Amygdala (tissue), 56 donors: ENCODE results near the gene AK4.
A peak's percentile ranks its signal among the peaks of the same experiment; 100 is the strongest.
"Not testable (repeated sequence)": the region's sequence is repeated elsewhere in the genome, so short reads cannot be mapped to it uniquely, and the experiment has no call there.

ENCODE experiments used
- DNase-seq, 56 donors: peaks; one replicate each; lab custom pipeline; 2025; lab: John Stamatoyannopoulos, UW

Gene AK4

DNA sequence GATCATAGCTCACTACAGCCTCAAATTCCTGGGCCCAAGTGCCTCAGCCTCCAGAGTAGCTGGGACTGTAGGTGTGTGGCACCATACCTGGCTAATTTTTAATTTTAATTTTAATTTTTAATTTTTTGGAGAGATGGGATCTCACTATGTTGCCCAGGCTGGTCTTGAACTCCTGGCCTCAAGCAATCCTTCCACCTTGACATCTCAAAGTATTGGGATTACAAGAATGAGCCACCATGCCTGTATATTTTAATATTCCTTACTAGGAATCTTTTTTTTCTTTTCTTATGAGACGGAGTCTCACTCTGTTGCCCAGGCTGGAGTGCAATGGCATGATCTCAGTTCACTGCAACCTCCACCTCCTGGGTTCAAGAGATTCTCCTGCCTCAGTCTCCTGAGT, 89.1 kb downstream of the AK4 start:
- not testable (repeated sequence) for DNase-seq

DNA sequence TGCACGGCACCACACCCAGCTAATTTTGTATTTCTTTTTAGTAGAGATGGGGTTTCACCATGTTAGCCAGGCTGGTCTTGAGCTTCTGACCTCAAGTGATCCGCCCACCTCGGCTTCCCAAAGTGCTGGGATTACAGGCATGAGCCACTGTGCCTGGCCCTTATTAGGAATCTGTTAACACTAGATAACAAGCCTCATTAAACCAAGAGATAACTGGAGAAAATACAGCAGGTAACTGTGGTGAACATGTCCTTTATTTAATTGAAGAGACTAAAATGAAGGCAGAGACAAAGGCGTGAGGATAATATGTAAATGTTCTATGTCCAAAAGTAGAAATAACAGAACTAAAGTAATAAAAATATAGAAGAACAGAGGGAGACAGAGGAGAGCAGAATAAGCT, 89.5 kb downstream of the AK4 start:
- no peak for DNase-seq

DNA sequence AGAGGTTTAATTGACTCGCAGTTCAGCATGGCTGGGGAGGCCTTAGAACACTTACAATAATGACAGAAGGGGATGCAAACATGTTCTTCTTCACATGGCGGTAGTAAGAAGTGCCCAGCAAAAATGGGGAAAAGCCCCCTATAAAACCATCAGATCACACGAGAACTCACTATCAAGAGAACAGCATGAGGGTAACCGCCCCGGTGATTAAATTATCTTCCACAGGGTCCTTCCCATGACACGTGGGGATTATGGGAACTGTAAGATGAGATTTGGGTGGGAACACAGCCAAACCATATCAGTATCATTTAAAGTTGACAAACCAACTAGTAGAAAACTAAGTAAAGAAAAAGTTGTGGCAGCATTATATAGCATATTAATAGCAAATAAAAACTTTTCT, 90.0 kb downstream of the AK4 start:
- DNase-seq: no peak

DNA sequence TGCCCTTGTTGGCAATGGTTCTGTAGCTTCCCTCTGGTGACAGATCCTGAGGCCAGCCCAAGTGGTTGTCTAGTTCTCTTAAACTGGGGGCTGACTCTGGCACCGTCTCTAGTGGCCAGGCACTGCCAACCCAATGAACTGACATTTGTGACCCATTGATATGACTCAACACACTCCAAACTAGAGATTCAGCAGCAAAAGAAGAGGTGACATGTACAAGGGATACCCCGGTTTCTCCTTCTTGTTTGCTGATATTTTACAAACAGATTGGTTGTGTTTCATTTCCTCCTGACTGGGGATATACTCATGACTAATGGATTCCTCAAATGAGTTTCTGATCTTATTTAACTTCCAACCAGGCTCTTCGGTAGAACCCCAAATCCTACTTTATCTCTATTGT, 95.5 kb downstream of the AK4 start:
- DNase-seq: no peak

DNA sequence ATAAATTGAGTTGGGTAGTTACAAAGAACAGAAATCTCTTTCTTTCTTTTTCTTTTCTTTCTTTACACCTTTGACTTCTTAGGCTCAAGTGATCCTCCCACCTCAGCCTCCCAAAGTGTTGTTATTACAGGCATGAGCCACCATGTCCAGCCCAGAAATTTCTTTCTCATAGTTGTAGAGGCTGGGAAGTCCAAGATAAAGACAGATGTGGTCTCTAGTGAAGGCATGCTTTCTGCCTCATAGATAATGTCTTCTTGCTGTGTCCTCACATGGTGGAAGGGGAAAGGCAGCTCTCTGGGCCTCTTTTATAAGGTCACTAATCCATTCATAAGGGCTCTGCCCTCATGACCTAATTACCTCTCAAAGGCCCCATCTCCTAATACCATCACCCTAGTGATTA, 97.3 kb downstream of the AK4 start:
- no peak for DNase-seq

DNA sequence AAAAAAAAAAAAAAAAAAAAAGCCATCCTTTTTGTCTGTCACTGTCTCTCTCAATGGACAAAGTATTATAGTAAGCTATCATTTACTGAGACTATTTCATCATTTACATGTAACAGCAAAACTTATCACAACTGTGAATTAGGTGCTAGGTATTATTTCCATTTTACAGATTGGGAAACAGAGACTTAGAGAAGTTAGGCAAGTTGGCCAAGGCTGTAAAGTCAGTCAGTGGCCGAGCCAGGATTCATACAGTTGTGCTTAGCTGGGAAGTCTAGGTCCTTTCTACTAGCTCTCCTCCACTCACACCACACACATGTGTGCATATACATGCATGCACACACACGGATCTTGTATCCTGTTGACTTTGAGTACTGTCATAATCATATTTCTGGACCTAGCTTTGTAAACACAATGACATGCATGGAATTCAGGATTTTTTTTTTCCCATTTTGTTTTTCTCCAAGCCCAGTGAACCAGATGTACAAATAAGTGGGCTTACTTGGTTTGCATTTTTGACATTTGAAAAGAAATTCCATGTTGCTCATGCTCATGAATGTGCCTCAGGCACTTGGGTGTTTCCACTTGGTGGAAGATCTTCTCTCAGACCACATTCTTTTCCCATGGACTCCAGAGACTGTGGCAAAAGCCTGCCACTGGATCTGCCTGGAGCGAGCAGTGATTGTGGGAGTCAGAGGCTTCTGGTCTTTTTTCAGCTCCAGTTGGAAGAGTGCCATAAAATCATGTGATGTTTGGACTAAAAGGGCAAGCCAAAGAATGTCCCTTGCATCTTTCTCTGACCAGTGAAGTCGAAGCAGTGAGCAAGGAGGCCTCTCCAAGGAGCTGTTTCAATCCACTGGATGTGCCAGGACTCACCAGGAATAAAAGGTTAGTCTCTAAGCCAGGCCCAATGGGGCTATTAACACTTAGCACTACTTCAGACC, 99.7 kb downstream of the AK4 start:
- DNase-seq: peak in 30 of 56 donors; percentile 5 to 72 (median 34)

DNA sequence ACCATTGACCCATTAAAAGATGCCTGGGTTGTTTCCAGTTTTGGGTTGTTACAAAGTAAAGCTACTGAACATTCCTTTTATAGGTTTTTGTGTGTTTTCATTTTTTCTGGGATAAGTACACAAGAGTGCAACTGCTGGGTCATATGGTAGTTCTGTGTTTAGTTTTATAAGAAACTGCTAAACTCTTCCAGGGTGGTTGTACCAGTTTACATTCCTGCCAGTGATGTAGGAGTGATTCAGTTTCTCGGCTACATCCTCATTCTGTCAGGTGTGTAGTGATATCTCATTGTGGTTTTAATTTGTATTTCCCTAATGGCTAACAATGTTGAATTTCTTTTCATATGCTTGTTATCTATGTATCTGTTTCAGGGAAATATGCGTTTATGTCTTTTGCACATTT, 102.8 kb downstream of the AK4 start:
- no peak for DNase-seq

DNA sequence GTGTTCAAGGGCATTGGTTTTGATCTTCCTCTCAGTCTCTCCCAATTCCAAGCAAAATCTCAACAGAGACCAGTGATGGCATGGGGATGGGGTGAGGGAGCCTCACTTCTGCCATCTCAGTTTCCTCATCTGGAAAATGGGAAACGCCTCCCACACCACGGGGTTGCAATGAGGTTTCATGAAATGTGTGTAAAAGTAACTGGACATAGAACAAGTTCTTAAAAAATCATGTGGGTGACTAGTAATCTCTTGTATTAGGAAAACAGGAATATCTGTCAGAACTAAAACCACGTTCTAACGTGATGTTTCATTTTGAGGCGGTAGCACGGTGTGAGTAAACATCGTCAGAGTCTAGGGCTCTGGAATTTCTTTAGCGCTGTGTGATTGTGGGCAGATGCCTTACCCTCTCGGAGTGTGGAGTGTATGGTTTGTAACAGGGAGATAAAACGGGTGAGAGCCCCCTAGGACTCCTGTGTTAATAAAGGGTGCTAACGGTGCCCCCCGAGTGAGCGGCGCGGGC, 105.9 kb downstream of the AK4 start:
- DNase-seq: peak in 1 of 56 donors; percentile 37

DNA sequence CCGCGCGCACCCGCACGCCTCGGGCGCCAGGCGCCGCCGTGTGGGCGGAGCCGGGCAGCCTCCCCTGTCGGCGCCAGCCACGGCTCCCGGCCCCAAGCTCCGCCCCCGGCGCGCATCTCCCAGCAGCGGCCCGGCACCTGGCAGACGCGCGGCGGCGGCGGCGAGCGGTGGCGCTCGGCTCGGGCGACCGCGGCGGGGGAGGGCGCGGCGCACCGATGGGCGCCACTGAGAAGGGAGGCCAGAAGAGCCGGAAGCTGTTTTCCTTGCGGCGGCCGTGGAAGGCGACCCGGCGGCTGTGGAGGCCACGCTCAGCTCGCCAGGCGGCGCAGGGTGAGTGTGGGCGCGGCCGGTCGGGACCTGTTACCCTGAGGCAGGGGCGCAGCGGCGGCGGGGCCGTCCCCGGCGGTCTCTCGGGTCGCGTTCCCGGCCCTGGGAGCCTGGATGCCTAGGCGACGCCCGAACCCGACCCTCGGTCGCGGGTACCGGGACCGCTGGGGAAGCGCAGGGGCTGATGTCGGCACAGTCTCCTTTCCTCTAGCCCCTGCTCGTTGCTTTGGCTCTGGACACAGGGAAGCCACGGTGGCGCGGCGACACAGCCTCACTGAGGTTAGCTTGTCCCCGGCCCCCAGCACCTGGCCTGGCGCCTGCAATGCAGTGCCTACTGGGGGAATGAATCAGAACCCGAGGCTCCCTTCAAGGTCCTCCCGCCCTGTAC, 106.5 kb downstream of the AK4 start:
- DNase-seq: peak in 50 of 56 donors; percentile 14 to 90 (median 70)

DNA sequence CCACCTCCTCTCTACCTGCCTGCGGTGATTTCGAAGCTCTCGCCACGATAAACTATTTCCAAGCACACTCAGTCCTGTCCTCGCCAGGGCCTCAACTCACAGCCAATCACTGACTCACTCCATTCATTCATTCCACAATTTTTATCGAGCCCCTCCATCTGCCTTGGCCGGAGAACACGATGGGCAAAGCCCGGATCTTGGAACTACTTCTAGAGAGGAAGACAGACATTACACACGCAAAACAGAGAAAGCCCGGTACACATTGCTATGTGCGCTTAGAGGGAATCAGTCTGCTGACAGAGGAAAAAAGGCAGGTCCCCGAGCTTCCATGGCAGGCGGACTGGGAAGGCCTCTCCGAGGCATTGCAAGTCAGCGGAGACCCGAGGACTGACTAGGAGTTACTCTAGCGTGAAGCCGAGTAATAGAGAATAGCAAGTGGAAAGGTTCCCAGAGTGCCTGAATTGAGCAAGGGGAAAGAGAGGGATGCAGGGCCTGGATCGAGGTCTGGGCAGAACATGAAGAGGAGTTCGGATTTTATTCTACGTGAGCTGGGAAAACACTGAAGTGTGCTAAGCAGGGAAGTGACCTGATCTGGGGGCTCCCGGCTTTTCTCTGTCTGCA, 107.1 kb downstream of the AK4 start:
- DNase-seq: peak in 38 of 56 donors; percentile 13 to 70 (median 42)

DNA sequence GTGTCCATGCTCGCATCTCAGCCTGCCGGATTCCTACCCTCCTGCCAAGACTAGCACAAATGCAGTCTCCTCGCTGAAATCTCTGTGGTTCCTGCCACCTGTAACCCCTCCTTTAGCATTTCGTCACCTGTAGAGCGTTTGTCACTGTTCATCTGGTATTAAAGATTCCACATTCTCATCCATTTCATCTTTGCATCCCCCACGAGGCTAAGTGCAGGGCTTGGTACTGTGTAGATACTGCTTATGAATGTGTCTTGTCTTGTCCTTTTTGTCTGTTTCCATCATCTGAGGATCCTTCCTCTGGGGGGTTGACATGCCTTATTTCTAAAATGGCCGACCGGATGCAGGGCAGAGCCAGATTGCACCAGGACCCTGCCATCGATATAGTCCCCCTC, 107.7 kb downstream of the AK4 start:
- peak in 7 of 56 donors; percentile 7 to 49 (median 45) for DNase-seq

DNA sequence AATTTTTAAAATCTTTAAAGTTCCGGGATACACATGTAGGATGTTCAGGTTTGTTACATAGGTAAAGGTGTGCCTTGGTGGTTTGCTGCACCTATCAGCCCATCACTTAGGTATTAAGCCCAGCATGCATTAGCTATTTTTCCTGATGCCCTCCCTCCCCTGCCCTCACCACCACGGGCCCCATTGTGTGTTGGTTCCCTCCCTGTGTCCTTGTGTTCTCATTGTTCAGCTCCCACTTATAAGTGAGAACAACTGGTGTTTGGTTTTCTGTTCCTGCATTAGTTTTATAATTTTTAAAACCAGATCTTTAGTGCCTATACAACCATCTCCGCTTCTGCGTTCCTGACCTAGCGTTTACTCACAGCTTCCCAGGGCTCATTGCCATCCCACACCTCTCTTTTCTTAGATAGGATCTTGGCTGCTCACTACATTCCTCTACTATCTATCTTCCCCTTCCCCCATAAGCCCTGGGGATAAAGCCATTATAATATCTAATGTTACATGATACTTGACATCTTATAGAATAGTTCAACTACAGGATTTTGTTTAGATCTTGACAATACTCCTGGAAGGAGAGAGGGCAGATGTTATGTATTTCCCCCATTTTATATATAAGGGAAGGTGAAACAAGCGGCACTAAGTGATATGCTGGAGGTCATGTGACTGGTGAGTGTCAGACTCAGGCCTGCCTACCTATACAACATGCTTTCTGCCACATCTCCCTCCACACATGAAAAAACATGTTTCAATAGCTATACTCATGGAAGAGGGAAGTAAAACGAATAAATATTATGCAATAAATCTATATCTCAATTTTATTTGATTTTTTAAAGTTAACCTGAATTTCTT, 109.1 kb downstream of the AK4 start:
- DNase-seq: peak in 20 of 56 donors; percentile 5 to 56 (median 23)

DNA sequence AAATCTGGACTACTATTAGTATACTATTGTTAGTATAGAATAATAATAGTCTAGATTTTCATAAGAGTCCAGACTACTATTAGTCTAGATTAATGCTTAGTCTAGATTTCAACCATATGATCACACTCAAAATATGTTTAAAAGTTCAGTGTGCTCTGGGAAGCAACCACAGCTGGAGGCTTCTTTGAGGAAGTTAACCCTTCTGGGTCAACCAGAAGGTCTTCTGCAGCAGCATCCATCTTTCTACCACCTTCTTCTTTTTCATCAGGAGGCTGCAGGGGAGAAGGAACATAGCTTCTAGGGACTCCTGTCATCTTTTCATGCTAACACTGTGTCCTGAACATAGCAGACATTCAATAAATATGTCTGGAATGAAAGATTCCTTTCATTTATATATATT, 110.1 kb downstream of the AK4 start:
- DNase-seq: no peak

DNA sequence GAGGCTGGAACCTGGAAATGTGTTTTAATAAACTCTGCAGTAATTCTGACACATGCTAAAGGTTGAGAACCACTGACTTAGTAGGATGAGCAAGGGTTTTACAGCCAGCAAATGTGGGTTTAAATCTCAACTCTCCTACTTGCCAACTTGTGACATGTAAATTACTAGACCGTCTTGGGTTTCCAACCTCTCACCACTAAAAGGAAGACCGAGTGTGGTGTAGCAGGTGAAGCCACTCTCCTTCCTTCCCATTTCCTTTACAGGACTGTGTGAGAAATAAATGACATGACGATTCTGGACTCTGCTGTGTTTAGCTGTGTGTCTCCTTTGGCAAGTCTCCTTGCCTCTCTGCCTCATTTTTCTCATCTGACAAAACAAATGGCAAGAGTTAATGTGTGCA, 111.8 kb downstream of the AK4 start:
- DNase-seq: peak in 1 of 56 donors; percentile 3

DNA sequence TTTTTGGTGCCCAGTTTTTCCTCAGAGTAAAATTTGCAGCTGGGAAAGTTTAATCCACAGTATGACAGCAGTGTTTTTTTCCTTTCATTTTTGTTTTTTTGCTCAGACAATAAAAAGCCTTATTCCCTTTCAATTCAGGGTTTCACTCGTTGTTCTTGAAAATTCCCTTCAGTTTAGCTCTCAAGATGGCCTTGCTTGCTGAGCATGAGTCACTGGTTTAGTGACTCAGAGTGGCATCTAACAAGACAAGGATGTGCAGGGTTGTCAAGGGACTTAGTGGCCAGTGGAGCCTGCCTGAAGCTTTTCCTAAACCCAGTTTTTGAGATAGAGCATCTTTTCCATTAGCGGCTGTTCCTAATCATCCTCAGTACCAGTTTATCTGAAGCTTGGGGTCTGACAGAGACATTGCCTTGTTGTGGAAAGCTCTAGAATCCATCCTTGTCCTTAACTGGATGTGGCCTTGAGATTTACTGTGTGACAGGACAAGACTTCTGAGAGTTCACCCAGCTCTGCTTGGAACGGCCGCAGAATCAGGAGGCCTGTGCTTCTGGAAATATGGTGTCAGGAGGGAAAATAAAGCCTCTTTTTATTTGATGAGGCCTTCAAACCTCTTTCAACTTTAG, 113.0 kb downstream of the AK4 start:
- peak in 22 of 56 donors; percentile 10 to 57 (median 35) for DNase-seq

DNA sequence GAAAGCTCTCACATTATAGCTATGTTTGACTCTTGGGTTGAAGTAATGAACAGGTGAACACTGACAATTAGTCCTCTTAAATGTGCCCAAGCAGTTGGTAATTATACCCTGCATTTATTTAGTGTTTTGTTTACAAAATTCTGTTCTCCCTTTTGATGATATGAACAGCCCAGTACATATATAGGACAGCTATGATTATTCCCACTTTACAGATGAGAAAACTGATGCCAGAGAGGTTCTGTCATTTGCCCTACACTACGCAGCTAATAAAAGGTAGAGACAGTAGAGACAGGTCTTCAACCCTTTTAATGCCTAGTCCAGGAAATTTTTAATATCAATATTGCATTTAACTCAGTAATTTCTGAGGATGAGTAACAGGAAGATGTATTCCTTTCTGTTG, 115.3 kb downstream of the AK4 start:
- no peak for DNase-seq

DNA sequence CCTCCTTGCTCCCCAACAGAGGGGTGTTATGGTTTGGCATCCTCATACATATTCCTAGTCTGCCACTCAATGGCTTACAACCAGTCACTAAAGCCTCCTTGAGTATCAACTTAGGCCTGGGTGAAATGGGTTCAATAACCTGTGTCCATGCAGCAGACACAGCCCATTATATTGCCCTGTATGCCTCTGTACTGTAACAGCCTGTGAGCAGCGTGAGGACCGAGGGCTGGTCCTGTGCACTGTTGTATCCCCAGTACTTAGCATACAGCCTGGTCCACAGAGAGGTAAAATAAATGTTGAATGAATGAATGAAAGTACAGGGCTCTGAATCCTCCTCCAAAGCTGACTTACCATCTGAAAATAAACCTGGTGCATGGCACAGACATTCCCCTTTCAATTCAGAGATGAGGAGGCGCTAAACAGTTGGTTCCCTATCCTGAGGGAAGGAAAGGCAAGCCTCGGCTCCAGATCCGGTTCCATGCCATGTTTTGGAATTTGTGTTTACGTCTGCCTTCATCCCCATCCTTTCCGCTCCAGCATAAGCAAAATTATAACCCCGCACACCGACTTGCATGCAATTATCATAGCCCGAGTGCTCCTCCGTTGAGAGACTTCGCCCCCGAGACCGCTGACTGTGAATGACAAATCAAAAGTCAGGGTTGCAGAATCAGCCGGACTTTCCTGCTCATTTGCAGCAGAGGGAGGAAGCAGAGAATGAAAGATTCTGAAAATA, 116.4 kb downstream of the AK4 start:
- DNase-seq: peak in 41 of 56 donors; percentile 11 to 78 (median 41)

DNA sequence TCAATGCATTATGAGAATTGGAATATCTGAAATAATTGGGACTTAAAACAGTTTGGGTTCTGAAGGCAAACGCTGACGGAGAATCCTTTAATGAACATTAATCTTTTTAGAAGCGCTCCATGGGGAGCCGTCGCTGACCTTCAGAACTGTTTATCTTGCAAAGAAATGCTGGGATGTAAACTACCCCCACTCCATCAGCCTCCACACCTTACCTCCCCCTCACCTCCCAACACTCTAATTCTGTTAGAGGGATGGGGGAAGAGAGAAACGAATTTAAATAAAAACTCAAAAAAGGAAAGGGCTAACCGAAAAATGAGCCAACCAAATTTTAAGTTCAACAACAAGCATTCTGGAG, 117.3 kb downstream of the AK4 start:
- DNase-seq: no peak
